ENCODE measurements around the gene YY2.

The YY2 gene

GRCh38 chrX:21855937-21856415 is at the start of gene YY2:
Gene YY2 (plus strand): TSS chrX:21855987. CDS start chrX:21856485, 498 bp downstream.
- POLR2A ChIA-PET, result no interaction called here
- TF ChIP-seq, protein P1, sequence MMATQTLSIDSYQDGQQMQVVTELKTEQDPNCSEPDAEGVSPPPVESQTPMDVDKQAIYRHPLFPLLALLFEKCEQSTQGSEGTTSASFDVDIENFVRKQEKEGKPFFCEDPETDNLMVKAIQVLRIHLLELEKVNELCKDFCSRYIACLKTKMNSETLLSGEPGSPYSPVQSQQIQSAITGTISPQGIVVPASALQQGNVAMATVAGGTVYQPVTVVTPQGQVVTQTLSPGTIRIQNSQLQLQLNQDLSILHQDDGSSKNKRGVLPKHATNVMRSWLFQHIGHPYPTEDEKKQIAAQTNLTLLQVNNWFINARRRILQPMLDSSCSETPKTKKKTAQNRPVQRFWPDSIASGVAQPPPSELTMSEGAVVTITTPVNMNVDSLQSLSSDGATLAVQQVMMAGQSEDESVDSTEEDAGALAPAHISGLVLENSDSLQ (IDR thresholded peaks at IDR 0.05), result no peak
- no peak for TF ChIP-seq FOXM1 (IDR thresholded peaks at IDR 0.05; ENCODE audit: borderline replicate concordance)
- TF ChIP-seq NFRKB (IDR thresholded peaks at IDR 0.05), result no peak
- TF ChIP-seq SP1 (IDR thresholded peaks at IDR 0.05), result no peak
- TF ChIP-seq FOXK2 (IDR thresholded peaks at IDR 0.05), result no peak
- TF ChIP-seq L3MBTL2 (conservative IDR thresholded peaks at IDR 0.05), result no peak
- TF ChIP-seq SUZ12 (IDR thresholded peaks at IDR 0.05), result no peak
- TF ChIP-seq FOXA1 (IDR thresholded peaks at IDR 0.05), result no peak
- no peak for TF ChIP-seq TARDBP (IDR thresholded peaks at IDR 0.05)
- no peak for TF ChIP-seq BHLHE40 (IDR thresholded peaks at IDR 0.05; ENCODE audit: borderline replicate concordance)
- TF ChIP-seq HDGF (IDR thresholded peaks at IDR 0.05; ENCODE audit: borderline replicate concordance), result no peak
- DNase-seq (ENCODE audit: extremely low spot score), result no peak
- CTCF ChIA-PET, result no interaction called here

DNA sequence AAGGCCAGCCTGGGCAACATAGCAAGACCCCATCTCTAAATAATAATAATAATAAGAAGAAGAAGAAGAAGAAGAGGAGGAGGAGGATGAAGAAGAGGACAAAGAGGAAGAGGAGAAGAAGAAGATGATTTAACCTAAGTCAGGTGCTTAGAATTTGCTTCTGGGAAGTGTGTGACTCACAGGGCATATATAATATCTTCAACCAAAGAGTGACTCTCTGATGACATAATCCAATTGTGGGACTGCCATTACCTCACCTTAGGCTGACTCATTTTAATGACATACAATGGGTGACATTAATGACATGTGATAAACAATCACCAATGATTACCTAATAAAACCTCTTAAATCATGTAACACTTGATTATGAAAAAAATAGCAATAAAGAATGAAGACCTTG is 49.1 kb upstream of the YY2 start:
- no peak for DNase-seq (ENCODE audit: extremely low spot score)
- TF ChIP-seq, protein P1 (IDR thresholded peaks at IDR 0.05), result peak; percentile 41
- no peak for TF ChIP-seq FOXA1 (IDR thresholded peaks at IDR 0.05)
- CTCF ChIA-PET, result no interaction called here
- POLR2A ChIA-PET, result no interaction called here

DNA sequence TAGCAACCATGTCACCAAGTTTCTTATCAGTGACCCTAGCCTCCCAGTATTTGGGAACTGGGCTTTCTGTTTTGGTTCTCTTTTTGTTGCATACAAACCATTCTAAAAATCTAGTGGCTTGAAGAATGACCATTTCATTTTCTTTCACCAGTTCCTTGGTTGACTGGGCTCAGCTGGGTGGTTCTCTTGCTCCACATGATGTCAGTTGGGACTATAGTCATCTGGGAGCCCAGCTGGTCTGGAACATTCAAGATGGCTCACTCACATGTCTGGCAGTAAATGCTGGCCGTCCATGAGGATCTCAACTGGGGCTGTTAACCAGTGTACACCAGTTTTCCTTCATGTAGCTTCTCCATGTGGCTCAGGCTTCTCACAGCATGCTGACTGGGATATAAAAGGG is 44.0 kb upstream of the YY2 start:
- DNase-seq (ENCODE audit: extremely low spot score), result no peak
- CTCF ChIA-PET, result no interaction called here
- TF ChIP-seq, protein P1 (IDR thresholded peaks at IDR 0.05), result no peak
- no peak for TF ChIP-seq FOXK2 (IDR thresholded peaks at IDR 0.05)
- no peak for TF ChIP-seq NFRKB (IDR thresholded peaks at IDR 0.05)
- no peak for TF ChIP-seq L3MBTL2 (conservative IDR thresholded peaks at IDR 0.05)
- no peak for TF ChIP-seq SP1 (IDR thresholded peaks at IDR 0.05)
- no peak for TF ChIP-seq HDGF (IDR thresholded peaks at IDR 0.05; ENCODE audit: borderline replicate concordance)
- TF ChIP-seq BHLHE40 (IDR thresholded peaks at IDR 0.05; ENCODE audit: borderline replicate concordance), result no peak
- TF ChIP-seq SUZ12 (IDR thresholded peaks at IDR 0.05), result no peak
- no peak for TF ChIP-seq FOXM1 (IDR thresholded peaks at IDR 0.05; ENCODE audit: borderline replicate concordance)
- TF ChIP-seq FOXA1 (IDR thresholded peaks at IDR 0.05), result no peak
- TF ChIP-seq LEF1 (IDR thresholded peaks at IDR 0.05; ENCODE audit: borderline replicate concordance), result no peak
- TF ChIP-seq ZNF384 (IDR thresholded peaks at IDR 0.05), result no peak
- TF ChIP-seq ELF4 (IDR thresholded peaks at IDR 0.05), result no peak
- no peak for TF ChIP-seq ARNT (IDR thresholded peaks at IDR 0.05)
- no peak for TF ChIP-seq TARDBP (IDR thresholded peaks at IDR 0.05)
- no peak for TF ChIP-seq CTBP1 (IDR thresholded peaks at IDR 0.05; ENCODE audit: borderline replicate concordance)
- POLR2A ChIA-PET, result no interaction called here

DNA sequence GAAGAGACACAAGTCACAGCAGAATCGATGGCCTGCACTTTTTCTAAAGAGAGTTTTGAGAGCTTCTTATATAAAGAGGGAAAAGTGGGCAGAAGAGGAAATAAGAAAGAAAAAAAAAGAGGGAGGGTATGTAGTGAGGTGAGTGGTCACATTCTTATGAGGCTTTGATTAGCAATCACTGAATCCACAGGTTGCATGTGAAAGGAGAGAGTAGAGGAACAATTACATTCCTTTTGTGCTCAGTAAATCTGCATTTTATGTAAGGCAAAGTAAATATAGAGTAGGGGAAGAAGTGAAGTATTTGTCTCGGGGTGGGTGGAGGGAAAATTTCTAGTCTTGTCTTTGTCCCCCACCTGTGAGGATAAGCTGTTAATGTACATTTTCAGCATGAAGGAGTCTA is 43.2 kb upstream of the YY2 start:
- no peak for DNase-seq (ENCODE audit: extremely low spot score)
- no peak for TF ChIP-seq L3MBTL2 (conservative IDR thresholded peaks at IDR 0.05)
- no peak for TF ChIP-seq FOXA1 (IDR thresholded peaks at IDR 0.05)
- TF ChIP-seq HDGF (IDR thresholded peaks at IDR 0.05; ENCODE audit: borderline replicate concordance), result no peak
- TF ChIP-seq FOXK2 (IDR thresholded peaks at IDR 0.05), result no peak
- no peak for TF ChIP-seq CTBP1 (IDR thresholded peaks at IDR 0.05; ENCODE audit: borderline replicate concordance)
- TF ChIP-seq ARNT (IDR thresholded peaks at IDR 0.05), result no peak
- no peak for TF ChIP-seq SUZ12 (IDR thresholded peaks at IDR 0.05)
- TF ChIP-seq BHLHE40 (IDR thresholded peaks at IDR 0.05; ENCODE audit: borderline replicate concordance), result no peak
- TF ChIP-seq, protein P1 (IDR thresholded peaks at IDR 0.05), result no peak
- TF ChIP-seq SP1 (IDR thresholded peaks at IDR 0.05), result no peak
- TF ChIP-seq ZNF384 (IDR thresholded peaks at IDR 0.05), result no peak
- TF ChIP-seq LEF1 (IDR thresholded peaks at IDR 0.05; ENCODE audit: borderline replicate concordance), result no peak
- TF ChIP-seq NFRKB (IDR thresholded peaks at IDR 0.05), result no peak
- TF ChIP-seq TARDBP (IDR thresholded peaks at IDR 0.05), result no peak
- TF ChIP-seq ELF4 (IDR thresholded peaks at IDR 0.05), result no peak
- TF ChIP-seq FOXM1 (IDR thresholded peaks at IDR 0.05; ENCODE audit: borderline replicate concordance), result no peak
- CTCF ChIA-PET, result no interaction called here
- POLR2A ChIA-PET, result no interaction called here

DNA sequence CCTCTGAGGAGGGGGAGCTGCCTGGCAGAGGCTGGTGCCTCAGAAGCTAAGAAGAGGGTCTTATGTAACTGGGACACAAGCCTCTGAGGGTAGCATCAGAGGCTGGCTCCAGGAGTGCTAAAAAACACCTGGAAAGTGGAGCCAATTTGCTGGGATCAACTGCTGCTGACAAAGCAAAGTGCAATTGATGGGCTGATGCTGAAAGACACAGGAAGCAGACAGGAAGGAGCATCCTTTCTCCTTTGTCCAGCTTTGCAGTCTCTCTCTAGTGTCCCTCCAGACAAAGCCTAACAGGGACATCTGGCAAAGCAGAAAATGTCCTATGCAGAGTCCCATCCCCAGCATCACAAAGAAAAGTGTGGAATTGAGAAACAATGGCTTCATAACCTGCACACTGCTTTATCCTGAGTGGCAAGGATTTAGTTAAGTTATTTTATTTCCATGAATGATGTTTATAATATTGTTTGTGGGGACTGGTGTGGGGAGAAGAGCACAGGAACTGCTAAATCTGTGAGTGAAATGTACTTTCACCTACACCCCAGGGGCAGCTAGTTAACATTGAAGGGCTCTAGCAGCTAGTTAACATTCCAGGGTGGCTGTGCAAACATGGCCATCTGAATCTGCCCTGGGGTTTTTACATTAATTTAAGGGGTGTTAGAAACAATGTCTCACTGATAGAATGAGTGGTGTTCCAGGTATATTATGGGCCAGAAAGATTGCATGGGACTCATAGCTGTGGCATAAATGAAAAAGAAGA is 42.0 kb upstream of the YY2 start:
- ChIA-PET CTCF (no interaction called here), POLR2A (no interaction called here)

More for the DNA sequence above, 42.0 kb upstream of the YY2 start:
- TF ChIP-seq CTBP1 (IDR thresholded peaks at IDR 0.05; ENCODE audit: borderline replicate concordance) (no peak), LEF1 (IDR thresholded peaks at IDR 0.05; ENCODE audit: borderline replicate concordance) (no peak), FOXM1 (IDR thresholded peaks at IDR 0.05; ENCODE audit: borderline replicate concordance) (no peak), ELF4 (IDR thresholded peaks at IDR 0.05) (no peak), TARDBP (IDR thresholded peaks at IDR 0.05) (no peak), L3MBTL2 (conservative IDR thresholded peaks at IDR 0.05) (no peak), FOXA1 (IDR thresholded peaks at IDR 0.05) (no peak), SP1 (IDR thresholded peaks at IDR 0.05) (no peak), BHLHE40 (IDR thresholded peaks at IDR 0.05; ENCODE audit: borderline replicate concordance) (no peak), ZNF384 (IDR thresholded peaks at IDR 0.05) (no peak)
- TF ChIP-seq, protein P1 (IDR thresholded peaks at IDR 0.05), result no peak
- DNase-seq (ENCODE audit: extremely low spot score), result no peak
